Osteoblast (primary cell): ENCODE measurements around the gene AOAH. TPM values are rescaled to one million over a fixed set of nuclear protein-coding genes. Genes with fewer than 3 reads are reported as not detected.

Experiments used
- DNase-seq: peaks from one replicate; pipeline ENCODE4 v3.0.0; 2011; ENCODE audit warnings: low spot score, mixed read lengths; ENCODE audit not compliant: insufficient read length; ENCODE audit errors: missing footprints
- H2AFZ ChIP-seq: 2 replicates; pipeline ENCODE4 v1.6.0; 2011; ENCODE audit warnings: mild to moderate bottlenecking, low read length
- H3K27ac ChIP-seq: 2 replicates; pipeline ENCODE4 v1.5.1; 2011; ENCODE audit warnings: mild to moderate bottlenecking, low read depth, low read length, moderate library complexity
- H3K27me3 ChIP-seq: 2 replicates; pipeline ENCODE4 v1.6.0; 2012; ENCODE audit warnings: mild to moderate bottlenecking, control low read depth, inconsistent platforms, low read length, moderate library complexity; ENCODE audit not compliant: insufficient read depth
- H3K36me3 ChIP-seq: 2 replicates; pipeline ENCODE4 v1.5.1; 2011; ENCODE audit warnings: mild to moderate bottlenecking, low read length, control low read depth, moderate library complexity; ENCODE audit not compliant: insufficient read depth
- H3K4me1 ChIP-seq: 2 replicates; pipeline ENCODE4 v1.5.1; 2011; ENCODE audit warnings: mild to moderate bottlenecking, low read length, control low read depth, moderate library complexity; ENCODE audit not compliant: insufficient read depth
- H3K4me2 ChIP-seq: 2 replicates; pipeline ENCODE4 v1.6.0; 2011; ENCODE audit warnings: mild to moderate bottlenecking, low read length; ENCODE audit not compliant: insufficient read depth
- H3K4me3 ChIP-seq: fragments of 200-600 bp; sonication (generic); 3 replicates; pipeline ENCODE4 v1.5.1; 2012; ENCODE audit warnings: mild to moderate bottlenecking, low read length, inconsistent platforms; ENCODE audit not compliant: insufficient read depth
- H3K79me2 ChIP-seq: 2 replicates; pipeline ENCODE4 v1.6.0; 2012; ENCODE audit warnings: mild to moderate bottlenecking, low read length, control low read depth, inconsistent platforms; ENCODE audit not compliant: insufficient read depth
- H3K9me3 ChIP-seq: 2 replicates; pipeline ENCODE4 v1.5.1; 2011; ENCODE audit warnings: low read depth, low read length, control low read depth
- H4K20me1 ChIP-seq: 2 replicates; pipeline ENCODE4 v1.6.0; 2012; ENCODE audit warnings: mild to moderate bottlenecking, low read length, control low read depth; ENCODE audit not compliant: insufficient read depth
- CTCF ChIP-seq: IDR thresholded peaks from 2 replicates; pipeline ENCODE4 v1.5.1; 2011; ENCODE audit warnings: mild to moderate bottlenecking, low read depth, low read length, moderate library complexity; ENCODE audit errors: extremely low read depth
- total RNA-seq: library from RNA; depleted of rRNA; stranded (reverse); fragments of >200 nt; gene quantifications from 2 replicates; pipeline ENCODE4 v1.2.3, GENCODE V29; 2012

AOAH gene
- total RNA-seq, 1 donor, result under 0.01 TPM

GRCh38 chr7:36736090-36736898, 12.0 kb upstream of the AOAH start:
- no peak overlapping the region for H3K4me3 ChIP-seq
- no peak for DNase-seq
- H3K36me3 ChIP-seq, result no peaks in the 10 kb centered on the region
- no peaks in the 10 kb centered on the region for H3K9me3 ChIP-seq
- no peak overlapping the region for H3K4me2 ChIP-seq
- no peaks in the 10 kb centered on the region for H4K20me1 ChIP-seq
- H3K79me2 ChIP-seq, result no peaks in the 10 kb centered on the region
- no peaks in the 10 kb centered on the region for H3K27me3 ChIP-seq
- no peak for TF ChIP-seq CTCF
- H3K4me1 ChIP-seq, result no peaks in the 10 kb centered on the region
- H2AFZ ChIP-seq, result no peak overlapping the region
- H3K27ac ChIP-seq, result no peak overlapping the region

GRCh38 chr7:36735172-36735571, 10.9 kb upstream of the AOAH start:
- Histone ChIP-seq H3K9me3 (no peaks in the 10 kb centered on the region), H4K20me1 (no peaks in the 10 kb centered on the region), H2AFZ (no peak overlapping the region), H3K4me3 (no peak overlapping the region), H3K27ac (no peak overlapping the region), H3K4me1 (no peaks in the 10 kb centered on the region), H3K4me2 (no peak overlapping the region), H3K79me2 (no peaks in the 10 kb centered on the region), H3K36me3 (no peaks in the 10 kb centered on the region), H3K27me3 (no peaks in the 10 kb centered on the region)
- no peak for TF ChIP-seq CTCF
- DNase-seq, result no peak

GRCh38 chr7:36734731-36735130, 10.4 kb upstream of the AOAH start:
- Histone ChIP-seq H3K4me3 (no peak overlapping the region), H2AFZ (no peak overlapping the region), H3K36me3 (no peaks in the 10 kb centered on the region), H3K79me2 (no peaks in the 10 kb centered on the region), H4K20me1 (no peaks in the 10 kb centered on the region), H3K4me2 (no peak overlapping the region), H3K9me3 (no peaks in the 10 kb centered on the region), H3K27ac (no peak overlapping the region), H3K27me3 (no peaks in the 10 kb centered on the region), H3K4me1 (no peaks in the 10 kb centered on the region)
- peak; percentile 29 for DNase-seq
- no peak for TF ChIP-seq CTCF

GRCh38 chr7:36733411-36733810, 9.1 kb upstream of the AOAH start:
- Histone ChIP-seq H4K20me1 (no peaks in the 10 kb centered on the region), H3K79me2 (no peaks in the 10 kb centered on the region), H3K9me3 (no peaks in the 10 kb centered on the region), H3K27me3 (no peaks in the 10 kb centered on the region), H2AFZ (no peak overlapping the region), H3K4me1 (no peaks in the 10 kb centered on the region), H3K36me3 (no peaks in the 10 kb centered on the region), H3K27ac (no peak overlapping the region), H3K4me3 (no peak overlapping the region), H3K4me2 (no peak overlapping the region)
- TF ChIP-seq CTCF, result no peak
- DNase-seq, result no peak
